ENCODE measurements around the gene MFSD1. TPM values are rescaled to one million over a fixed set of nuclear protein-coding genes. Genes with fewer than 3 reads are reported as not detected.

Gene MFSD1
- total RNA-seq, 4 donors from 2014 or later, result 61.2 to 282 (median 143) TPM

DNA sequence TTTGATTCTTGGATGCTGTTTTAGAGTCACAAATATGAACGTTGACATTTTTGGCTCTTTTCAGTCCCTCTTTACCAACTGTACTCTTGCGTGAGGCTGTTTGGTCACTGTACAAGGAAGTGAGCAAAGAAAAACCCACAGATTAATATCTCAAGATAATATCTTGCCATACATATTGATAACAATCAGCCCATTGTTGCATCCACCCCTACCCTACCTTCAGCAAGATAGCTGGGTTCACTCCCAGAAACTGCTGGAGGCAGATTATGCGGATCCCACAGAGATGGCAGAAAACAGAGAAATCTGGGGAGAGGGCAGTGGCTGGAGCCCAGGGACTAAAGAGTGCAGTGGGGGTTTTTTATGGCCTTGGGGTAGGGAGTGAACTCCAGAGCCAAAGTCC, 29.9 kb upstream of the MFSD1 start:
- TF ChIP-seq, protein P1, sequence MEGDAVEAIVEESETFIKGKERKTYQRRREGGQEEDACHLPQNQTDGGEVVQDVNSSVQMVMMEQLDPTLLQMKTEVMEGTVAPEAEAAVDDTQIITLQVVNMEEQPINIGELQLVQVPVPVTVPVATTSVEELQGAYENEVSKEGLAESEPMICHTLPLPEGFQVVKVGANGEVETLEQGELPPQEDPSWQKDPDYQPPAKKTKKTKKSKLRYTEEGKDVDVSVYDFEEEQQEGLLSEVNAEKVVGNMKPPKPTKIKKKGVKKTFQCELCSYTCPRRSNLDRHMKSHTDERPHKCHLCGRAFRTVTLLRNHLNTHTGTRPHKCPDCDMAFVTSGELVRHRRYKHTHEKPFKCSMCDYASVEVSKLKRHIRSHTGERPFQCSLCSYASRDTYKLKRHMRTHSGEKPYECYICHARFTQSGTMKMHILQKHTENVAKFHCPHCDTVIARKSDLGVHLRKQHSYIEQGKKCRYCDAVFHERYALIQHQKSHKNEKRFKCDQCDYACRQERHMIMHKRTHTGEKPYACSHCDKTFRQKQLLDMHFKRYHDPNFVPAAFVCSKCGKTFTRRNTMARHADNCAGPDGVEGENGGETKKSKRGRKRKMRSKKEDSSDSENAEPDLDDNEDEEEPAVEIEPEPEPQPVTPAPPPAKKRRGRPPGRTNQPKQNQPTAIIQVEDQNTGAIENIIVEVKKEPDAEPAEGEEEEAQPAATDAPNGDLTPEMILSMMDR (IDR thresholded peaks at IDR 0.05; ENCODE audit: low read depth), result no peak

DNA sequence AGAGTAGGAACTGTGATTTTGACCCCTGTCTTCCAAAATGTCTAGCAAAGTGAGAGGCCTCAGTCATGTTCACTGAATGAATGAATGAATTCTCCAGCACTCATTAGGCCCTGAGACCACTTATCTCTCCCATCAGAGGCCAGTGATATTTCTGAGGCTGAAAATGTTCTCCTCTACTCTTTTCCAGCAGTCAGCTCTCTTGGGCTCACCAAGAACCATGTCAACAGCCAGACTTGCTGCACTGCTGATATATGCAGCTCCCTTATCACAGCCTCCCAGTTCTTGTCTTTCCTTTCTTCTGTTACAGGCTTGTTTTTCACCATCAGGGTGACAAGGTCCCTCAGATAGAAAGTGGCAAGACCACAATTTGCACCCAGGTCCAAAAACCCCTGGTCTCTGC, 28.7 kb upstream of the MFSD1 start:
- TF ChIP-seq, protein P1 (IDR thresholded peaks at IDR 0.05; ENCODE audit: low read depth), result no peak

DNA sequence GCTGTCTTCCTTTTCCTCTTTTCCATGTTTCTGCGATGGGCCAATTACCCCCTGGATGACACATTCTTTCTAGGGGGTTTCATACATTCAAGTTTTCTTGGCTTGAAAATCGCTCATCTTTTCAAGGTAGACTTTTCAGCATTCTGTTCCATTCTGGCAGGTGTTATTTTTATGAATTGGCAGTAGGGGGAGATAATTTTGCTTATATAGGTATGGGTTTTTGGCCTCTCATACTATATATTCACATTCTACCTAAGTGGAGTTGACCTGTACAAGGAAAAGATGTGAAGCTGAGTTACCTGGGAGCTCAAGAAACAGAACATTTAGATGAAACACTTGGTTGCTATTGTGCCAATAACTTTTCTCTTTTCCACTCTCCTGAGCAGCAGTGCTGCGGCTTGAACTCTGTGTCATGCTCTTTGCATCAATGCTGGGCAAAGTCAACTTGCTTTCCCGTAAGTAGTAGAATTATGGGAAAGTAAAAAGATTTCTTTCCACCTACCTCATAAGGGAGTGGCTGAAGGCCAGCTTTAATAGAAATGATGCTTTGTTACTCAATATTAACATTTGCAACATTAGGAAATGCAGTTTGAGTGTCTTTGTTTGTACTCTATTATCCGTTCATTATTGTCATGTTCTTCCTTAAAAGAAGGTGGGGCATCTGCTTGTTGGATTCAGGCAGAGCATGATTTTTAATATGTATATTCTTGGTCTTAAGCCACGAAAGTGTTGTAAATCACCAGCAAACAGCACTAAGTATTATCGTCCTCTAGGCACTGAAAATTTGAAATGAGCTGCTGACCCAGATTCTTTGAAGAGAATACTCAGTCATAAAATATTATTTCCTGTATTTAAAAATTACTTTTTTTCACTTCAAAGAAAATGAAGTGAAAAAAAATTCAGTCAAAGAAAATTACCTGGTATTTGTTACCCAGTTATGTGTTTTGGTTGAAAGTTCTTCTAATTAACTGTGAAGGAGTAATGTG, 27.7 kb upstream of the MFSD1 start:
- TF ChIP-seq, protein P1 (IDR thresholded peaks at IDR 0.05; ENCODE audit: low read depth), result no peak

DNA sequence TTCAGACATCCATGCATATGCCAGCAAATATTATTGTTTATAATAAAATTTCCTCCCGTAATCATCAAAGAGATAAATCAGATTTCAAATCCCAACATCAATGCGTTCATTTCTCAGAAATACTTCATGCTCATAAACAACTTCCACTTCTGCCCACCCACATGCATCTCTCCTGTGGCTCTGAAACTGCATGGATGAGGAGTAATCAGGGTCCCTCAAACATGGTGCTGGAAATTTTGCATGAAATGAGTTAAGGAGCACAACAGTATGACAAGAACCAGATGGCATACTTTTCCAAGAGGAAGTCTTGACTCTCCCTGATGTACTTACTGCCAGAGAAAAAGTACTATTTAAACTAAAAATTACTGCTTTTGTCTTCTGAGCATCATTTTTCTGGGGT, 26.9 kb upstream of the MFSD1 start:
- TF ChIP-seq, protein P1 (IDR thresholded peaks at IDR 0.05; ENCODE audit: low read depth), result no peak

DNA sequence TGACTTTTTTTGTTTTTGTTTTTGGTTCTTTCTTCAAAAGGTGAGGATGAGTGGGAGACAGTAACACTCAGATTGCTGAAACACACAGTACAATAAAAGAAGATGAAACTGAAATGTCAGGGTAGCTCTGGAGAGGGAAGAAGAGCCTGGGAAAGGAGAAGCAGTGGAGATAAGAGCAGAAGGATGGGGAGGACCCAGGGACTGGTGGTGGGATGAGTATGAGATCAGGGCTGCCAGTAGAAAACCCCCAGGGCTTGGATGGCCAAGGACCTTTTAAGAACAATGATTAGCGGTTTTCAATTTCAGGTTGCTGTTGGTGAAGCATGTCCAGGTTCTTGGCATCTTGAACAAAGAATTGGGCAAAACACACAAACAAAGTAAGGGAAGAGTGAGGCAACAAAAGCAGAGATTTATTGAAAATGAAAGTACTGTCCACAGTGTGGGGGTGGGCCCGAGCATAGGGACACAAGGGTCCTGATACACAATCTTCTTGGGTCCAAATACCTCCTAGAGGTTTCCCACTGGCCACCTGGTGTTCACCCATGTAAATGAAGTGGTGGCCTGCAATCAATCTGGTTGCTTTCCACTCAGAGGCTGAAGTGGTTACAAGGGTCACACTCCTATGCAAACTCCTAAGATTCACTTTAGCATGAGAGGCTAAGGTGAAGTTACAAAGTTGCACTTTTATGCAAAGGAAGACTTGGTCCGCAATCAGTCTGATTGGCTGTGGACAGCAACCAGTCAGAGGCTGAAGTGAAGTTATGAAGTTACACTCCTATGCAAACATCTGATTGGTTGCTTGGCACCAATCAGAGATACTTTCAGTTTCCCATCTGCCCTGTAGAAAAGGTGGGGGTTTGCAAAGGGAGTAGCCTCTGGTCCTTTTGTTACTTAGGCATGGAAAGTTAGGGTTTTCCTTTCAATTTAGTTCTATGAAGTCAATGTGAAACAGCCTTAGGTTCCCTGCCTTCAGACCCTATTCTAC, 26.1 kb upstream of the MFSD1 start:
- TF ChIP-seq, protein P1 (IDR thresholded peaks at IDR 0.05; ENCODE audit: low read depth), result no peak

DNA sequence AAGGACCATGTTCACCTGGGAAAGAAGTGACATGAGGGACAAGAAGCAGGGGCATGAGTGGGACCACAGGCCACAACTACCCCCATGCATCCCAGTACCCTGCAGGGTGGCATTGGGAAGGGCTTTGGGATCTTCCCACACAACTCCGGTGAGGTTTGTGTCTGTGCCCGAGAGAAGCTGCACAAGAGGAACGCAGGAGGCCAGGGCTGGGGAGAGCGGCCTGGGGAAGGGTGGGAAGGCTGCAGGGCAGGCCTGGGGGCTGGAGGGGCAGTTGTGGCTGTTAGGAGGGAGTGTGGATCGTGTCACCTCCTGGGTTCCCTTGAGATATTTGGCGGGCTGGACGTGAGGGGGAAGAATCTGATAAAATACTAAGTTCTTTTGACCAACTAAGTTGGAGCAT, 25.3 kb upstream of the MFSD1 start:
- TF ChIP-seq, protein P1 (IDR thresholded peaks at IDR 0.05; ENCODE audit: low read depth), result no peak
